Aorta (tissue), 5 donors: ENCODE results near the gene TAF3. TPM values are rescaled to one million over a fixed set of nuclear protein-coding genes. Genes with fewer than 3 reads are reported as not detected.
"Not testable (repeated sequence)": the region's sequence is repeated elsewhere in the genome, so short reads cannot be mapped to it uniquely, and the experiment has no call there.

ENCODE experiments used
- ATAC-seq: fragments of 200-7000 bp; cut with Tn5 transposase; one replicate; pipeline ENCODE4 v1.9.1; 2022; ENCODE audit warnings: moderate library complexity; ENCODE audit not compliant: low FRiP score
- DNase-seq, 2 donors: peaks; one replicate each; pipeline ENCODE4 v3.0.0-alpha.2; 2020
- H3K27ac ChIP-seq, 2 donors: one replicate each; pipeline ENCODE4 v1.5.1; 2013; ENCODE audit warnings: low read length in 2 of 2, mild to moderate bottlenecking in 2 of 2, moderate library complexity in 2 of 2, control low read depth in 1 of 2, inconsistent platforms in 1 of 2, low read depth in 1 of 2
- H3K27me3 ChIP-seq, 2 donors: one replicate each; pipeline ENCODE4 v1.6.1; 2013; ENCODE audit warnings: control low read depth in 1 of 2, low read length in 1 of 2, mild to moderate bottlenecking in 1 of 2, moderate library complexity in 1 of 2; ENCODE audit not compliant: insufficient read depth in 2 of 2, control insufficient read depth in 1 of 2
- H3K36me3 ChIP-seq, 2 donors: one replicate each; pipeline ENCODE4 v1.6.1; 2013; ENCODE audit warnings: control low read depth in 1 of 2, low read length in 1 of 2, mild to moderate bottlenecking in 1 of 2; ENCODE audit not compliant: insufficient read depth in 2 of 2, control insufficient read depth in 1 of 2
- H3K4me1 ChIP-seq, 2 donors: one replicate each; pipeline ENCODE4 v1.6.1; 2013; ENCODE audit warnings: low read length in 2 of 2, control low read depth in 1 of 2, mild to moderate bottlenecking in 1 of 2, moderate library complexity in 1 of 2; ENCODE audit not compliant: insufficient read depth in 2 of 2, control insufficient read depth in 1 of 2
- H3K4me3 ChIP-seq, 2 donors: one replicate each; pipeline ENCODE4 v1.5.1; 2013; ENCODE audit warnings: low read length in 2 of 2, control low read depth in 1 of 2, mild to moderate bottlenecking in 1 of 2
- H3K9me3 ChIP-seq: one replicate; pipeline ENCODE4 v1.6.1; 2013; ENCODE audit warnings: mild to moderate bottlenecking, low read length; ENCODE audit not compliant: control insufficient read depth
- WGBS, 2 donors: extraction: QIAGEN DNeasy Blood & Tissue Kit; methylation state at CpG; one replicate each; pipeline ENCODE4 v1.1.7; 2013; 5-methylcytosine and 5-hydroxymethylcytosine counted together
- intact Hi-C, 2 donors: fragments of 100-400 bp; cut with DNase I; formaldehyde crosslinking; loops; one replicate each; pipeline versions ENCODE4 v1.14.2 to v1.15.0; 2022
- polyA plus RNA-seq, 2 donors: library from polyadenylated mRNA; stranded (reverse); fragments of 200-250 nt; gene quantifications; one replicate each; pipeline ENCODE4 v1.2.3, GENCODE V29; 2013
- total RNA-seq, 2 donors: library from RNA; stranded (reverse); fragmentation: NEBNext Ultra II Directional; extraction: Animal tissue kit (Norgen Biotek cat#: 25700); gene quantifications; one replicate each; pipeline ENCODE4 v1.2.1, GENCODE V29; 2021
- donor health status: healthy with polysubstance abuse.
- donor health status: Bipolar disorder and iron deficiency.
- donor health status: DM: no; HTN: no; CAD: no.
- donor health status: DM: no; HTN: no; CAD: no.
- donor health status: DM: yes; HTN: yes; CAD: no.

Gene TAF3
- total and polyA plus RNA-seq, 4 donors: 3.4 to 11.4 (median 8.6) TPM

- peaks cover 0 to 2% of the 10 kb centered on the region in 2 donors for H3K27me3 ChIP-seq
- H3K27ac ChIP-seq: no peak overlapping the region
- intact Hi-C loops: no loop called here
- no peak for ATAC-seq
- no peaks in the 10 kb centered on the region for H3K4me1 ChIP-seq
- 90 to 91% methylated on average over 2 of the region's 2 CpGs for WGBS, 2 donors
- H3K4me3 ChIP-seq: no peak overlapping the region
- peaks cover 2% of the 10 kb centered on the region for H3K9me3 ChIP-seq
- no peak for DNase-seq
- no peaks in the 10 kb centered on the region for H3K36me3 ChIP-seq
These were observed 205.5 kb downstream of the TAF3 start for GRCh38 chr10:8023851-8024250.

GRCh38 chr10:8026349-8027259, 208.3 kb downstream of the TAF3 start:
- Histone ChIP-seq H3K27me3 (peaks cover 0 to 2% of the 10 kb centered on the region in 2 donors), H3K4me3 (no peak overlapping the region), H3K36me3 (no peaks in the 10 kb centered on the region), H3K9me3 (peaks cover 2% of the 10 kb centered on the region), H3K4me1 (no peaks in the 10 kb centered on the region), H3K27ac (no peak overlapping the region)
- DNase-seq (no peak), ATAC-seq (no peak)
- 45 to 48% methylated on average over 17 of the region's 17 CpGs for WGBS, 2 donors
- intact Hi-C loops: no loop called here

- H3K36me3 ChIP-seq, ATAC-seq, intact Hi-C loops, DNase-seq, H3K4me3 ChIP-seq, H3K27ac ChIP-seq, H3K9me3 ChIP-seq, H3K4me1 ChIP-seq, H3K27me3 ChIP-seq: not testable (repeated sequence)
- WGBS, 2 donors: 92 to 94% methylated on average over 5 of the region's 5 CpGs
These were observed 212.9 kb downstream of the TAF3 start for GRCh38 chr10:8031211-8031610.

GRCh38 chr10:8032558-8032957, 214.3 kb downstream of the TAF3 start:
- intact Hi-C loops: no loop called here
- H3K4me1 ChIP-seq: no peaks in the 10 kb centered on the region
- no peaks in the 10 kb centered on the region for H3K9me3 ChIP-seq
- H3K27me3 ChIP-seq: peaks cover 0 to 2% of the 10 kb centered on the region in 2 donors
- ATAC-seq: no peak
- H3K27ac ChIP-seq: no peak overlapping the region
- H3K36me3 ChIP-seq: no peaks in the 10 kb centered on the region
- DNase-seq: no peak
- no peak overlapping the region for H3K4me3 ChIP-seq
- WGBS, 2 donors: 80 to 85% methylated on average over 7 of the region's 7 CpGs

- DNase-seq (no peak), ATAC-seq (peak; percentile 12)
- Histone ChIP-seq H3K36me3 (no peaks in the 10 kb centered on the region), H3K4me3 (no peak overlapping the region), H3K9me3 (no peaks in the 10 kb centered on the region), H3K27me3 (peaks cover 0 to 2% of the 10 kb centered on the region in 2 donors), H3K27ac (no peak overlapping the region), H3K4me1 (no peaks in the 10 kb centered on the region)
- WGBS, 2 donors: 4 to 6% methylated on average over 42 to 45 of the region's 45 CpGs
- intact Hi-C loops: no loop called here
These were observed 215.6 kb downstream of the TAF3 start for GRCh38 chr10:8033812-8034465.

GRCh38 chr10:8034466-8035005, 216.2 kb downstream of the TAF3 start:
- intact Hi-C loops: no loop called here
- ATAC-seq (no peak), DNase-seq (peak in 1 of 2 donors; percentile 69)
- Histone ChIP-seq H3K27ac (no peak overlapping the region), H3K4me1 (no peaks in the 10 kb centered on the region), H3K4me3 (no peak overlapping the region), H3K27me3 (peaks cover 0 to 2% of the 10 kb centered on the region in 2 donors), H3K36me3 (no peaks in the 10 kb centered on the region), H3K9me3 (no peaks in the 10 kb centered on the region)
- 2 to 4% methylated on average over 34 to 37 of the region's 37 CpGs for WGBS, 2 donors

- intact Hi-C loops: no loop called here
- no peaks in the 10 kb centered on the region for H3K4me1 ChIP-seq
- ATAC-seq (no peak), DNase-seq (peak in 1 of 2 donors; percentile 67)
- no peak overlapping the region for H3K27ac ChIP-seq
- H3K4me3 ChIP-seq: no peak overlapping the region
- 15 to 21% methylated on average over 31 to 32 of the region's 32 CpGs for WGBS, 2 donors
- H3K27me3 ChIP-seq: peaks cover 0 to 2% of the 10 kb centered on the region in 2 donors
- no peaks in the 10 kb centered on the region for H3K36me3 ChIP-seq
- no peaks in the 10 kb centered on the region for H3K9me3 ChIP-seq
These were observed 216.8 kb downstream of the TAF3 start for GRCh38 chr10:8035006-8035640.

- DNase-seq (peak in 1 of 2 donors; percentile 65), ATAC-seq (no peak)
- 10 to 12% methylated on average over 41 to 47 of the region's 47 CpGs for WGBS, 2 donors
These were observed 217.6 kb downstream of the TAF3 start for GRCh38 chr10:8035641-8036470.

More at GRCh38 chr10:8035641-8036470, 217.6 kb downstream of the TAF3 start:
- Histone ChIP-seq H3K9me3 (no peaks in the 10 kb centered on the region), H3K27me3 (peaks cover 0 to 2% of the 10 kb centered on the region in 2 donors), H3K4me3 (no peak overlapping the region), H3K27ac (no peak overlapping the region), H3K36me3 (no peaks in the 10 kb centered on the region), H3K4me1 (no peaks in the 10 kb centered on the region)
- intact Hi-C loops: no loop called here
